ENCODE data around the gene CRIM1. TPM values are rescaled to one million over a fixed set of nuclear protein-coding genes. Genes with fewer than 3 reads are reported as not detected.

CRIM1 gene
- total RNA-seq, 1 donor from 2014 or later, result 60.4 TPM

- intact Hi-C loops (cut with DNase I), result no loop called here
- Histone ChIP-seq H3K36me3 (no peaks in the 10 kb centered on the region), H3K9me3 (no peaks in the 10 kb centered on the region), H3K4me1 (peaks cover 7% of the 10 kb centered on the region), H3K27me3 (no peaks in the 10 kb centered on the region), H3K27ac (no peak overlapping the region), H3K4me3 (no peak overlapping the region)
- TF ChIP-seq POLR2AphosphoS5 (IDR thresholded peaks at IDR 0.05; ENCODE audit: insufficient read depth in 1 of 2, low read depth in 1 of 2), result no peak
- no peak for DNase-seq (ENCODE audit: extremely low spot score in 2 of 2)
Measured at GRCh38 chr2:36530178-36530982, 174.8 kb downstream of the CRIM1 start.

GRCh38 chr2:36530983-36531354 lies 175.4 kb downstream of the CRIM1 start:
- H3K27me3 ChIP-seq, result no peaks in the 10 kb centered on the region
- no peak overlapping the region for H3K4me3 ChIP-seq
- peaks cover 7% of the 10 kb centered on the region for H3K4me1 ChIP-seq
- no peak for TF ChIP-seq CTCF (IDR thresholded peaks at IDR 0.05)
- no peak for TF ChIP-seq POLR2AphosphoS5 (IDR thresholded peaks at IDR 0.05; ENCODE audit: insufficient read depth in 1 of 2, low read depth in 1 of 2)
- no peak for TF ChIP-seq POLR2A (IDR thresholded peaks at IDR 0.05)
- H3K36me3 ChIP-seq, result no peaks in the 10 kb centered on the region
- intact Hi-C loops (cut with DNase I), result no loop called here
- no peak overlapping the region for H3K27ac ChIP-seq
- no peak for DNase-seq (ENCODE audit: extremely low spot score in 2 of 2)
- H3K9me3 ChIP-seq, result no peaks in the 10 kb centered on the region

GRCh38 chr2:36534275-36534799 lies 178.8 kb downstream of the CRIM1 start:
- no peak for DNase-seq (ENCODE audit: extremely low spot score in 2 of 2)
- Histone ChIP-seq H3K27me3 (no peaks in the 10 kb centered on the region), H3K36me3 (peaks cover 0 to 10% of the 10 kb centered on the region in 2 donors), H3K9me3 (no peaks in the 10 kb centered on the region), H3K4me1 (peaks cover 7% of the 10 kb centered on the region), H3K27ac (no peak overlapping the region), H3K4me3 (no peak overlapping the region)
- TF ChIP-seq POLR2AphosphoS5 (IDR thresholded peaks at IDR 0.05; ENCODE audit: insufficient read depth in 1 of 2, low read depth in 1 of 2), result no peak
- TF ChIP-seq CTCF (IDR thresholded peaks at IDR 0.05), result no peak
- TF ChIP-seq POLR2A (IDR thresholded peaks at IDR 0.05), result no peak
- intact Hi-C loops (cut with DNase I), result no loop called here

- TF ChIP-seq CTCF (IDR thresholded peaks at IDR 0.05) (no peak), POLR2A (IDR thresholded peaks at IDR 0.05) (no peak), POLR2AphosphoS5 (IDR thresholded peaks at IDR 0.05; ENCODE audit: insufficient read depth in 1 of 2, low read depth in 1 of 2) (no peak)
- Histone ChIP-seq H3K36me3 (peaks cover 0 to 10% of the 10 kb centered on the region in 2 donors), H3K27ac (no peak overlapping the region), H3K4me3 (no peak overlapping the region), H3K9me3 (no peaks in the 10 kb centered on the region), H3K4me1 (no peaks in the 10 kb centered on the region), H3K27me3 (no peaks in the 10 kb centered on the region)
- intact Hi-C loops (cut with DNase I), result no loop called here
- DNase-seq (ENCODE audit: extremely low spot score in 2 of 2), result no peak
Measured at GRCh38 chr2:36535099-36535498, 179.5 kb downstream of the CRIM1 start.

- H3K27me3 ChIP-seq, result no peaks in the 10 kb centered on the region
- H3K36me3 ChIP-seq, result peaks cover 0 to 10% of the 10 kb centered on the region in 2 donors
- no peaks in the 10 kb centered on the region for H3K9me3 ChIP-seq
- no peak for DNase-seq (ENCODE audit: extremely low spot score in 2 of 2)
- no peak for TF ChIP-seq POLR2AphosphoS5 (IDR thresholded peaks at IDR 0.05; ENCODE audit: insufficient read depth in 1 of 2, low read depth in 1 of 2)
- TF ChIP-seq POLR2A (IDR thresholded peaks at IDR 0.05), result no peak
- TF ChIP-seq CTCF (IDR thresholded peaks at IDR 0.05), result no peak
- H3K27ac ChIP-seq, result no peak overlapping the region
- no peak overlapping the region for H3K4me3 ChIP-seq
- H3K4me1 ChIP-seq, result no peaks in the 10 kb centered on the region
- intact Hi-C loops (cut with DNase I), result loop anchor here (1.0 kb wide), 1 partner anchor 29 kb away; no protein-coding TSS in a partner anchor
Measured at GRCh38 chr2:36536776-36537175, 181.2 kb downstream of the CRIM1 start.

Data from vagina (tissue), 2 donors.